Stimulated activated CD8-positive, alpha-beta memory T cell treated with anti-CD3 and anti-CD28 coated beads, Interleukin-15, amount 100 ng/mL, for 4 hours (primary cell): ENCODE data around the gene FLNA.
"Not testable (repeated sequence)": the region's sequence is repeated elsewhere in the genome, so short reads cannot be mapped to it uniquely, and the experiment has no call there.

Experiments
- DNase-seq, 2 donors: peaks; one replicate each; pipeline ENCODE4 v3.0.0-alpha.2; 2020; ENCODE audit warnings: low read depth in 2 of 2

Gene FLNA

DNA sequence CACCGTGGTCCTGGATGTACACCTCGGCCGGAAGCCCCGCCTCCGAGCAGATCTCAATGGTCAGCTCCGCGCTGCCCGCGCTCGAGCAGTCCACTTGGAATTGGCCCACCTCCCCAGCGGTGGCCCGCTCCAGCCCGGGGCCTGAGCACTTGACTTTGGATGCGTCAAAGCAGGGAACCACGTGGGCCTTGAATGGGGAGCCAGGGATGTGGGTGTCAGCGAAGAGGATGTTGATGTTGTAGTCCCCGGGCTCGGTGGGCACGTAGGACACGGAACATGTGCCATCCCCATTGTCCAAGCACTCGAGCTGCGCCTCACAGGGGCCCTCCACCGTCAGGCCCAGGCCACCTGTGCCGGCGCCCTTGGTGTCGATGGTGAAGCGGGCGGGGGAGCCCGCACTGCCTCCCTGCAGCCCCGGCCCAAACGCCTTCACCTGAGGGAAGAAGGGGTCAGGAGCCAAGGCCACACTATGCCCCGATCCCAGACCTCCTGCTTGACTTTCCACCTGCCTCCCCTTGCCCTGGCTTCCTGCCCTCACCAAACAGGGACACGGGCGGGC is 14.2 kb downstream of the FLNA start:
- no peak for DNase-seq

GRCh38 chrX:154359362-154360154 is 14.9 kb downstream of the FLNA start:
- no peak for DNase-seq

GRCh38 chrX:154358829-154359228 is 15.6 kb downstream of the FLNA start:
- DNase-seq, result no peak

GRCh38 chrX:154358011-154358410 is 16.4 kb downstream of the FLNA start:
- DNase-seq, result no peak

- DNase-seq, result no peak
Observed at GRCh38 chrX:154357205-154357604, 17.2 kb downstream of the FLNA start.

DNA sequence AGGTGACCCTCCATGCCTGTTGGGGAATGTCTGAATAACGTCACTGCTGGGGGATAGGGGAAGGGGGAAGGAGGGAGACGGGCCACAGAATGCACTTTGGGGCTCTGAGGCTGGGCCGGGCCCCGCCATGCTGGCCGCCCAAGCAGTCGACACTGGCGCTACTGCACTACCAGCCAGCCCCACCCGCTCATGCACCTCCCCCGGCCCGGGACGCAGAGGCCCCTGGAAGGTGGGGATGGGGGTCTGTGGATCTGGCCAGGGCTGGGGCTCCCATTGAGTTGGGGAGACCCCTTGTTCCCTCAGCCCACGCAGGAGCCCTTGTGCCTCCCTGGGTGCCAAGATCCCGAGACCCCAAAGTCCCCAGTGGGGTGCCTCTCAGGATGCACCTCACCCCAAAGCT is 17.8 kb downstream of the FLNA start:
- no peak for DNase-seq

DNA sequence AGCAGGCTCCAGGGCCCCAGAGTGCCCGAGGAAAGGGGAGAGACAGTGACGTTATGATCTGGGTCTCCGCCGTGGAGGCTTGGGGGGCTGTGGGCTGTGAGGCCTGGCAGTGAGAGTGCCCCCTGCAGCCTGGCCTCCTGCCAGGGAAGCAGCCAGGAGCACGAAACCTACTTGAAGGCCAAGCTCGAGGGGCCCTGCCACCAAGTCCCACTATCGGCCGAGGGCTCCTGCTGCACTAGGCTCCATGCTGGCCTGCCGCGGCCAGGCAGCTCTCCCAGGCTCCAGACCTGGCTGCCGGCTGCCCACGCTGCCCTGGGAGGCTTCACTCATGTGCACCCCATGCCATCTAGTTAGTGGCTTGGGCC is 18.7 kb downstream of the FLNA start:
- DNase-seq, result no peak

DNA sequence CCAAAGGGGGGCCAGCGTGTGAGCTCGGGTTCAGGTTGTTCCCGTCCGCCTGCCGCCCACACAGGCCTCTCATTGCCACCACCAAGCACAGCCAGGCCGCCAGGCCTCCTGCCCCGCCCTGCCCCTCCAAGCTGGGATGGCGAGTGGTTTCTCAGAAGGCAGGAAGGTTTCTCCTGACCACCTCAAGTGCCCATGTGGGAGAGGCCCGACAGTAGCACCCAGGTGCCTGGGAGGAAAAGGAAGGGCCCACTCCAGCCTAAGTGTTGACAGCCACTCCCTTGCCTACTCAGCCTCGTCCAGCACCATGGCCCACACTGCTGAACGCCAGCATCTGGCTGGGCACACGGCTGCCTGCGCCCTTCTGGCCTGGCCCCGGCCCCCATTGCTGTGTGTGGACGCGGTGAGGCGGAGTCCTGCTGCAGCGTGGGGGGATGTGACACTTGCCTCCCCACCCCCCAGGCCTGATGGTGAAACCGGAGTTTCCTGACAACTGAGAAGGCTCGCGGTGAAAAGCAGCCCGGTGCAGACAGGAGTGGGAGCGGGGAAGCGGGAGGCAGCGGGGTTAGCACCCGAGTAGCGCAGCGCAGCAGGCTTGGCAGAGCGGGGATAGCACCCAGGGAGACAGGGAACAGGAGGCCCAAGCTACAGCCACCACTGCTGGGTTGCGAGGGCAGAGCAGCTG is 19.2 kb downstream of the FLNA start:
- DNase-seq, result no peak

DNA sequence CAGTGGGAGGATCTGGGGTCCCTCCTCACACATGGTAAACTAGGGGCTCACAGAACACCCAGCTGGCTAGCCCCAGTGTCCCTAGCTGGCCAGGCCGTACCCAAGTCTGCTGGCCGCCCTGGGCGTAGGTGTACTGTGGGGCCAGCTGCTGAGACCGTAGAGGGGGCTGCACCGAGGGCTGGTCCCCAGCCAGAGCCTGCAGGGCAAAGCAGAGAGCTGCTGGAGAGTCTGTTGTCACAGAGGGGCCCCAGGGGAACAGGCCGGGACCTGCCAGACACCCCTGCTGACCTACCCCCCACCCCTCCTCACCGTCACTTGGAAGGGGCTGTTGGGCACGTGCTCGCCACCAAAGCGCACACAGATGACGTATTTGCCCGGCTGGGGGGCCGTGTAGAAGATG is 19.9 kb downstream of the FLNA start:
- no peak for DNase-seq

- no peak for DNase-seq
Observed at GRCh38 chrX:154354013-154354412, 20.4 kb downstream of the FLNA start.

DNA sequence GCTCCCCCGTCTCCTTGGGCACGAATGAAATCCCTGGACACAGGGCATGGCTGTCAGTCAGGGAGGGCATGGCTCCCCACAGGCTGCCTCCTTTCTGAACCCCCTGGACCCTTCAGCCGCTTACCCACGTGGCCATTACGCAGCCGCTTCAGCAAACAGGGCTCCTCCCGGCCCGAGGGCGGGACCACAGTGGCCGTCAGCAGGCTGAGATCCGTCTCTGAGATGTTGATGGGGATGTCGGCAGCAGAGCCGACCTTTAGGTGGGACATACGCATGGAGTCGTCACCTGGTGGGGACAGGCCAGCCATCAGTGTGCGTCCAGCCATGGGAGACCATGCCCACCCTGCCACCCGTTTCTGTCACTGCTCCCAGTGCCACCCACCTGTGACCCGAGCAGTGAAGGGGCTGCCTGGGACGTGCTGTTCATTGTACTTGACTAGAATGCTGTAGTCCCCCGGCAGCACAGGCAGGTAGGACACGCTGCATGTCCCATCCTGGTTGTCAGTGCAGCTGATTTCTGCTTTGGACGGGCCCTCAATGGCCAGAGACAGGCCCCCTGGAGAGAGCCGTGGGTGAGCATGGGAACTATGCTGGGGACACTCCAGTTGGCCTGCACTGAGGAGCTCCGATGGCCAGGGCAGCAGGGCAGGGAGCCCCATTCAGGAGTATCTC is 21.1 kb downstream of the FLNA start:
- no peak for DNase-seq

DNA sequence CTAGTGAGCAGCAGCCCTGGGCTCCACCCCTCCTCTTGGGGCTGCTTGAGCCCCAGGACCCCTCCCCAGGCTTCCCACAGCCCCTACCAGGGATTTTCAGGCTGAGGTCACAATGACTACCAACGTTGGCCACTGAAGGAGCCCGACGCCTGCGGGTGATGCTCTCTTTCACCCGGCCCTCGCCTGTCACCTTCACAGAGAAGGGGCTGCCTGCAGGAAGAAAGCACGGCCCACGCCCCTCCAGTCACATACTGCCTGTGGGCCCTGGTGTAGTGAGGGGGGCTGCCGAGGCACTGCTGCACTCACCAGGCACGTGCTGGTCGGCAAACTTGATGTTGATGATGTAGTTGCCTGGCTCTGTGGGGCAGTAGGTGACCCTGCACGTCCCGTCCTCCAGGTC is 22.0 kb downstream of the FLNA start:
- no peak for DNase-seq

DNA sequence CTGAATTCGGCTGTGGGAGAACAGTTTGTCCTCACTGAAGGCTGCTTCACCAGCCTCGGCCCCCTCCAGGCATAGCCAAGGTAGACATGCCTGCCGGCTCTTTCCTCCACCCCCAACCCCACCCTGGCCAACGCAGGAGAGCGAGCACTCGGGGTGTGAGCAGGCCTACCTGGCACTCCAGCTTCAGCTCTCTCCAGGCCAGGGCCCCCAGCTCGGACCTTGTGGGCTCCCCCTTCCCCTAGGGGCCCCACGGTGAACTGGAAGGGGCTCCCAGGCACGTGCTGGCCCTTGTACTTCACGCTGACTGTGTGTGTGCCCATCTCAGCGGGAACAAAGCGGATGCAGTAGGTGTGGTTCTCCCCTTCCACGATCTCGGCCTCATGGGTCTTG is 22.4 kb downstream of the FLNA start:
- no peak for DNase-seq

DNA sequence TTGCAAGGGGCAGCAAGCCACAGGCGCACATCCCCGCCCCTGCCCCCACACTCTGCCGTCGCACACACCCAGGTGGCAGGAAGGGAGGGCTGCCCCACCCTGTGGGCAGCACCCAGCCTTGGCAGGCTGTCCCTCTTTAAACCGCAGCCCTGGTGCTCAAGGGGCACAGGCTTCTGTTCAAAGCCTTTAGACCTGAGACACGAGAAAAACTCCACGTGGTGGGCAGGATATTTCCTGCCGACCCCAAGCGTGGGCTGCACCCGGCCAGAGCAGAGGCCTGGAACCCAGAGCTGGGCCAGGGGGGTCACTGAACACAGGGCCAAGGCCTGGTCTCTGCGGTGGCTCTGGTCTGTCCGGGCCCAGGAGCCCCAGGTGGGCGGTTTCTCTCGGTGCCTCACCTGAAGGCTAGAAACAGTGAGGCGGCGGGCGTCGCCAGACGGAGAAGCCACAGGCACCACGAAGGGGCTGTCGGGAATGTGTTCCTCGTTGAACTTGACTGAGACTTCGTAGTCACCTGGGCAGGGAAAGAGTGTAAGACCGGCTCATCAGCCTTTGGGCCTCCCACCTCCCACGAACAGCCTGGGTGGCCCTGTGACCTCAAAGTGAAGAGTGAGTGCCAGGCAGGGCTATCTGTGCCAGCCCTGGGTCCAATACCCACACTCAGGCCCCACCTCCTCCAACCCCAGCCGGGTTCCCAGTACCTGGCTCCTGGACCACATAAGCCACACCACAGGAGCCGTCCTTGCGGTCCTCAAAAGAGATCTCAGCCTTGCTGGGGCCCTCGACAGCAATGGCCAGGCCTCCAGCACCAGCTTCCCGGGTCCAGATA is 23.0 kb downstream of the FLNA start:
- DNase-seq, result no peak

DNA sequence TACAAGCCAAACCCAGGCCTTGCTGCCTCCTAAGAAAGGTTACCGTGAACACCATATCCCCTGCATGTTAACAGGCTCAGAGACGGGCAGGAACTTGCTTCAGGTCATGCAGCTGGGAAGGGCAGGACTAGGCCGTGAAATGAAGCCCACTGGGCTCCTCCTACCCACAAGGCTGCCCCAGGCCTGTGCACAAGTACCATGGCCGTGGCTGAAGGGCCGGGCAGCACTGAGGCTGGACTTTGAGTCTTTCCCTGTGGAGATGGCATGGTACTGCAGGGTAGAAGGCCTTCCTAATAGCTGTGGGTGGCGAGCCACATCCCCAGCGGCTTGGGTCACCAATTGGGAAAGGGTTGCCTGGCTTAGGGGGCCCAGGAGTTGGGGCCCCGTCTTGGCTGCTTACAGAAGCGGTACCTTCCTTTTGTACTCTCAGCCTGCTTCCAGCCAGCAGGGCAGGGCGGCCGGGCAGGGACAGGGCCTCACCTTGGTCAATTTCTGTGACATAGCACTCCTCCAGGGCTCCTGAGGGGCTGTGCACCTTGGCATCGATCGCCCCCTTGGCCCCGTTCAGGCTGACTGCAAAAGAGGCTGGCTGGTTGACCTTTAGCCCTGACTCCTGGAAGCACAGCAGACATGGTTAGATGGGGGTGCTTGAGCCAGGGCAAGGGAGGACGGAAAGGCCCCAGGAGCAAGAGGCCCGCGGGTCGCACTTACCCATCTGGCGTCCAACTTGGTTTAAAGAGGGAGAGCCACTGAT is 23.8 kb downstream of the FLNA start:
- DNase-seq, result no peak

- DNase-seq, result no peak
Observed at GRCh38 chrX:154349979-154350378, 24.5 kb downstream of the FLNA start.

- no peak for DNase-seq
Observed at GRCh38 chrX:154349359-154349935, 25.0 kb downstream of the FLNA start.

DNA sequence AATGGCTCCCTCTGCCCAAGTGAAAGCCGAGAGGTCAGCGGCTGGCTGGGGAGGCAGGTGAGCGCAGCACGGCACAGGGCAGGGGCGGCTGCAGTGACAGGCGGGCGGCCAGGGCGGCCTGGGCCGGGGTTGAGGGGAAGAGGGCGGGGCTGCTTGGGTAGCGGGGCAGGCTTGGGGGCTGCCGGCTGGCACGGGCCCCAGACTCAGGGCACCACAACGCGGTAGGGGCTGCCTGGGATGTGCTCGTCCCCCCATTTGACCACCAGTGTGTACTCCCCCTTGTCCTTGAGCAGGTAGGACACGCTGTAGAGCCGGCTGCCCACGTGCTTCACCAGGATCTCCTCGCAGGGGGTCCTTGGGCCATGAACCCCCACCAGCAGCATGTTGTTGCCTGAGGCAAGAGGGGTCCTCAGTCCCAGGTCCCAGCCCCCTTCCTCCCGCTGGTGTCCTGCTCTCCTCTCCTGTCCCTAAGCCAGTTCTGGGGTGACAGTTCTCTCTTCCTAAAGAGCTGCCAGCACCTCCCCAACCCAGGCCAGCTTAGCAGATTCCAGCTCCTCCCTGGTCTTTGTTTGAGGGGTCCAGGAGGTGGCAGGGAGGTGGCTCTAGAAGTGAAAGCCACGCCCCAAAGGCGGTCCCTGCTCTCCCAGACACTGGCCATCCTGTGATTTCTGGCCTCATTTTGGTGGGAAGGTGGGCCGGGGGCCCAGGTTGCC is 25.6 kb downstream of the FLNA start:
- DNase-seq, result no peak

DNA sequence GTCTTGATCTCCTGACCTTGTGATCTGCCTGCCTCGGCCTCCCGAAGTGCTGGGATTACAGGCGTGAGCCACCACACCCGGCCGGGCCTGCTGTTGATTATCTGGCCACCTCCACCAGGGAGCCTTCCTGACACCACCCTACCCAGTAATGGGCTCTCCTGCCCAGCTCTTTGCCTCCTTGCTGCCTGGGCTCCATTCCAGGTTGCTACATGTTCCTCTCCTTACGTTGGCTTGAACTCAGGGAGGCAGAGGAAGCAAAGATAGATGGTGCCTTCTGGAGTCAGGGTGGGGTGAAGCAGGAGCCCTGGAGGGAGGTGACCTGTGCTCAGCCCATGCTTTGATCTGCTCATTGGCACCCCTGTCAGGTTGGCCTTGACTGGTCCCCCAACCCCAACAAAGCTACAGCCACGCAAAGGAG is 26.3 kb downstream of the FLNA start:
- DNase-seq, result no peak

GRCh38 chrX:154343620-154344019 is 30.8 kb downstream of the FLNA start:
- DNase-seq, result not testable (repeated sequence)
